K562 (cell line): ENCODE results near the gene HPCAL1. TPM values are rescaled to one million over a fixed set of nuclear protein-coding genes. Genes with fewer than 3 reads are reported as not detected.

Experiments used
- ATAC-seq: fragments of 200-7000 bp; cut with Tn5 transposase; 3 replicates; pipeline ENCODE4 v1.9.1; 2020; ENCODE audit warnings: moderate library complexity
- BruUV-seq: library from RNA; stranded (reverse); fragments of 400-500 nt; replicated peaks from 2 replicates; lab custom pipeline; 2021; lab: Mats Ljungman, UMichigan
- CTCF ChIA-PET: fragments of 300-600 bp; formaldehyde crosslinking; extraction: SDS; loops from one replicate; lab custom pipeline; 2021; ENCODE audit warnings: low intra/inter-chr PET ratio; lab: Yijun Ruan, JAX
- POLR2A ChIA-PET: fragments of 300-600, 350-650 bp; sonication (Branson Sonifier 250); formaldehyde crosslinking; extraction: SDS; loops from one replicate; lab custom pipeline; 2021; ENCODE audit warnings: antibody characterized with exemption, inconsistent platforms; lab: Yijun Ruan, JAX
- DNase-seq, 4 experiments: peaks; one replicate each; pipeline versions ENCODE4 v3.0.0 to v3.0.0-alpha.2; 2011 to 2018; ENCODE audit warnings: low spot score in 3 of 4, mixed read lengths in 3 of 4; ENCODE audit errors: extremely low read depth in 1 of 4
- FAIRE-seq: peaks from 2 replicates; lab custom pipeline; 2011; peaks lifted over from hg19 to GRCh38; lab: Jason Lieb, UNC
- H2AFZ ChIP-seq: 2 replicates; pipeline ENCODE4 v1.6.0; 2011; ENCODE audit warnings: low read depth, low read length, control low read depth, inconsistent platforms
- H3K27ac ChIP-seq: fragments of 200-600 bp; 3 replicates; pipeline ENCODE4 v1.8.0; 2011; ENCODE audit warnings: low read depth, mild to moderate bottlenecking, control low read depth, inconsistent platforms, low read length, moderate library complexity, mixed read lengths; ENCODE audit errors: extremely low read depth
- H3K27me3 ChIP-seq, 2 experiments: fragments of 300-600 bp in 1 of 2; 2 replicates in 1 of 2; 3 replicates in 1 of 2; pipeline versions ENCODE4 v1.6.0 to v1.8.0; 2011; ENCODE audit warnings: inconsistent platforms in 2 of 2, low read length in 2 of 2, mild to moderate bottlenecking in 1 of 2, mixed read lengths in 1 of 2, moderate library complexity in 1 of 2; ENCODE audit not compliant: control insufficient read depth in 2 of 2, insufficient read depth in 2 of 2
- H3K36me3 ChIP-seq: fragments of 300-600 bp; 3 replicates; pipeline ENCODE4 v1.8.0; 2011; ENCODE audit warnings: mild to moderate bottlenecking, low read length, inconsistent platforms; ENCODE audit not compliant: control insufficient read depth, insufficient read depth
- H3K4me1 ChIP-seq, 2 experiments: fragments of 200-600 bp in 1 of 2; replicated peaks in 1 of 2; 2 replicates in 1 of 2; 3 replicates in 1 of 2; pipeline versions ENCODE4 v1.5.1 to v1.8.0; 2011; ENCODE audit warnings: inconsistent platforms in 2 of 2, low read length in 2 of 2, mild to moderate bottlenecking in 1 of 2, mixed read lengths in 1 of 2, moderate library complexity in 1 of 2; ENCODE audit not compliant: control insufficient read depth in 2 of 2, insufficient read depth in 2 of 2
- H3K4me2 ChIP-seq: 2 replicates; pipeline ENCODE4 v1.6.1; 2011; ENCODE audit warnings: low read length, control low read depth, inconsistent platforms, mixed read lengths; ENCODE audit not compliant: insufficient read depth
- H3K4me3 ChIP-seq: fragments of 200-600 bp; sonication (generic), shearing (Covaris generic); 2 replicates; pipeline ENCODE4 v1.5.1; 2016; ENCODE audit warnings: control low read depth, inconsistent platforms
- H3K79me2 ChIP-seq: fragments of 200-600 bp; 3 replicates; pipeline ENCODE4 v1.8.0; 2011; ENCODE audit warnings: low read length, inconsistent platforms; ENCODE audit not compliant: control insufficient read depth, insufficient read depth
- H3K9ac ChIP-seq, 2 experiments: 2 replicates each; pipeline versions ENCODE4 v1.6.0 to v1.6.1; 2011; ENCODE audit warnings: low read depth in 2 of 2, low read length in 2 of 2, control low read depth in 1 of 2, inconsistent platforms in 1 of 2, mild to moderate bottlenecking in 1 of 2, mixed read lengths in 1 of 2; ENCODE audit not compliant: insufficient read depth in 1 of 2
- H3K9me1 ChIP-seq: one replicate; pipeline ENCODE4 v1.6.0; 2011; ENCODE audit warnings: inconsistent platforms, mild to moderate bottlenecking, low read length, moderate library complexity; ENCODE audit not compliant: control insufficient read depth, insufficient read depth
- H3K9me3 ChIP-seq: replicated peaks from 2 replicates; pipeline ENCODE4 v1.5.1; 2011; ENCODE audit warnings: low read depth, low read length, inconsistent platforms; ENCODE audit not compliant: control insufficient read depth, insufficient read depth
- H4K20me1 ChIP-seq: replicated peaks from 2 replicates; pipeline ENCODE4 v1.6.1; 2011; ENCODE audit warnings: low read length, inconsistent platforms, mixed read lengths; ENCODE audit not compliant: control insufficient read depth, insufficient read depth
- ARID1B ChIP-seq: fragments of 450-650 bp; IDR thresholded peaks from 2 replicates; pipeline ENCODE4 v1.6.1; 2016; ENCODE audit warnings: antibody characterized with exemption, mild to moderate bottlenecking, inconsistent platforms
- ATF3 ChIP-seq, 2 experiments: fragments of 450-650 bp in 1 of 2; sonication (generic) in 1 of 2; formaldehyde crosslinking in 1 of 2; IDR thresholded peaks in 1 of 2; conservative IDR thresholded peaks in 1 of 2; 2 replicates each; pipeline versions ENCODE4 v1.6.1 to v1.8.1; 2016 to 2023; ENCODE audit warnings: mild to moderate bottlenecking in 2 of 2, moderate library complexity in 2 of 2, inconsistent platforms in 1 of 2, missing genetic modification reagents in 1 of 2
- EP400 ChIP-seq: fragments of 450-650 bp; IDR thresholded peaks from 2 replicates; pipeline ENCODE4 v1.6.1; 2017; ENCODE audit warnings: antibody characterized with exemption, mild to moderate bottlenecking, moderate library complexity
- GATA2 ChIP-seq: sonication (generic); formaldehyde crosslinking; IDR thresholded peaks from 2 replicates; pipeline ENCODE4 v1.4.0; 2020; ENCODE audit warnings: mild to moderate bottlenecking, missing genetic modification reagents
- IRF1 ChIP-seq: sonication (generic); formaldehyde crosslinking; IDR thresholded peaks from 2 replicates; pipeline ENCODE4 v1.8.0; 2022; ENCODE audit warnings: missing genetic modification reagents, mild to moderate bottlenecking, borderline replicate concordance
- L3MBTL2 ChIP-seq: fragments of 450-650 bp; IDR thresholded peaks from 2 replicates; pipeline ENCODE4 v1.6.1; 2016; ENCODE audit warnings: mild to moderate bottlenecking, moderate library complexity
- MAZ ChIP-seq, 2 experiments: fragments of 450-650 bp in 1 of 2; sonication (generic) in 1 of 2; formaldehyde crosslinking; IDR thresholded peaks in 1 of 2; conservative IDR thresholded peaks in 1 of 2; 2 replicates each; pipeline versions ENCODE4 v1.4.0 to v1.5.0; 2020; ENCODE audit warnings: mild to moderate bottlenecking in 1 of 2, missing genetic modification reagents in 1 of 2
- MNT ChIP-seq, 2 experiments: fragments of 450-650 bp; conservative IDR thresholded peaks; 2 replicates each; pipeline ENCODE4 v1.6.1; 2017; ENCODE audit warnings: mild to moderate bottlenecking in 2 of 2, moderate library complexity in 2 of 2
- NFIC ChIP-seq: fragments of 450-650 bp; IDR thresholded peaks from 2 replicates; pipeline ENCODE4 v1.6.1; 2017; ENCODE audit warnings: mild to moderate bottlenecking, inconsistent platforms
- PRMT5 ChIP-seq: sonication (generic); formaldehyde crosslinking; IDR thresholded peaks from 2 replicates; pipeline ENCODE4 v1.5.0; 2020; ENCODE audit warnings: missing genetic modification reagents
- RAD21 ChIP-seq, 2 experiments: fragments of 250-450 bp in 1 of 2; fragments of 450-650 bp in 1 of 2; sonication (Bioruptor Pico) in 1 of 2; formaldehyde crosslinking in 1 of 2; IDR thresholded peaks in 1 of 2; conservative IDR thresholded peaks in 1 of 2; 2 replicates each; pipeline versions ENCODE4 v1.4.0 to v1.8.0; 2020 to 2022; ENCODE audit warnings: mild to moderate bottlenecking in 2 of 2, moderate library complexity in 1 of 2
- RAD51 ChIP-seq: fragments of 450-650 bp; IDR thresholded peaks from 2 replicates; pipeline ENCODE4 v1.7.1; 2016; ENCODE audit warnings: low read depth, mild to moderate bottlenecking, borderline replicate concordance
- SIN3A ChIP-seq, 2 experiments: fragments of 150-350 bp in 1 of 2; IDR thresholded peaks; 2 replicates each; pipeline ENCODE4 v1.6.1; 2011 to 2016; ENCODE audit warnings: borderline replicate concordance in 2 of 2, low read depth in 2 of 2, low read length in 2 of 2, mild to moderate bottlenecking in 2 of 2, moderate library complexity in 2 of 2; ENCODE audit not compliant: control insufficient read depth in 1 of 2
- TRIM24 ChIP-seq, 2 experiments: fragments of 450-650 bp; IDR thresholded peaks; 2 replicates each; pipeline ENCODE4 v1.6.1; 2016
- USF2 ChIP-seq: sonication (generic); formaldehyde crosslinking; IDR thresholded peaks from 2 replicates; pipeline ENCODE4 v1.5.0; 2020; ENCODE audit warnings: missing genetic modification reagents
- WGBS: fragments of 100-300 bp; shearing (Covaris generic); methylation state at CpG from one replicate; pipeline ENCODE4 v1.1.6; 2016; ENCODE audit warnings: low coverage, mixed read lengths; ENCODE audit not compliant: insufficient coverage; ENCODE audit errors: missing lambda C conversion rate; 5-methylcytosine and 5-hydroxymethylcytosine counted together
- in situ Hi-C: fragments of 300-500 bp; cut with MboI; formaldehyde crosslinking; loops from 4 replicates; pipeline ENCODE4 v1.15.0; 2018; ENCODE audit warnings: inconsistent platforms, mixed read lengths
- intact Hi-C: fragments of 100-400 bp; cut with micrococcal nuclease; formaldehyde crosslinking; loops from 2 replicates; pipeline ENCODE4 v1.14.2; 2022
- polyA plus RNA-seq, 8 experiments: library from polyadenylated mRNA; depleted of rRNA in 4 of 8; stranded (reverse) in 5 of 8; unstranded in 3 of 8; fragments of >200 nt; fragmentation: Nextera tagmentation in 2 of 8; fragmentation: Illumina TruSeq in 1 of 8; extraction: Ambion mirVana in 2 of 8; extraction: Trizol in 1 of 8; gene quantifications; 2 replicates each; pipeline versions ENCODE4 v1.2.1 to v1.2.3, GENCODE V29; 2011 to 2014; ENCODE audit warnings: inconsistent platforms in 1 of 8, missing spikeins in 1 of 8
- total RNA-seq, 7 experiments: library from RNA; depleted of rRNA in 6 of 7; stranded (reverse); fragments of >200 nt in 6 of 7; fragmentation: Illumina TruSeq in 2 of 7; extraction: Trizol in 2 of 7; gene quantifications; 2 replicates each; pipeline versions ENCODE4 v1.2.1 to v1.2.3, GENCODE V29; 2011 to 2021; ENCODE audit warnings: low replicate concordance in 1 of 7

The HPCAL1 gene
- total and polyA plus RNA-seq, 9 of the 15 experiments (the other 6 are each of a cell fraction or from before 2014, with no cell fraction given), result 2.7 to 65.5 (median 23.9) TPM

- Histone ChIP-seq H3K27ac (no peak overlapping the region), H3K27me3 (no peaks in the 10 kb centered on the region), H2AFZ (peak overlapping the region; percentile 81), H3K4me3 (no peak overlapping the region), H3K9me3 (no peaks in the 10 kb centered on the region), H4K20me1 (no peaks in the 10 kb centered on the region), H3K4me1 (peaks cover 38 to 58% of the 10 kb centered on the region in 2 experiments), H3K4me2 (0 out of 2 replicates have a peak overlapping the region, but pooled peaks have one; percentile 1), H3K36me3 (no peaks in the 10 kb centered on the region), H3K79me2 (no peaks in the 10 kb centered on the region), H3K9ac (peak overlapping the region in 1 of 2 experiments; percentile 81; a peak in 2 of 4 replicates), H3K9me1 (no peaks in the 10 kb centered on the region)
- no TSS peak for BruUV-seq
- peak; percentile 51 for ATAC-seq
- WGBS, result 56% methylated on average over 10 of the region's 10 CpGs
- ChIA-PET CTCF (no interaction called here), POLR2A (interaction anchor here (1.3 kb wide), 1 partner anchor 8 kb away, joined by 4 read pairs; no protein-coding TSS in a partner anchor)
- FAIRE-seq, result peak; percentile 15
- intact Hi-C loops, result no loop called here
- in situ Hi-C loops, result loop anchor here (25.0 kb wide), 1 partner anchor 140 kb away; no protein-coding TSS in a partner anchor
- DNase-seq, result peak in 1 of 4 experiments; percentile 53
- peak; percentile 30 to 46; a peak in 1 of 4 replicates for TF ChIP-seq MNT (conservative IDR thresholded peaks at IDR 0.05)
- TF ChIP-seq TRIM24 (IDR thresholded peaks at IDR 0.05), result 0 out of 4 replicates have a peak, but pooled peaks of 1 of the 2 experiments have one; percentile 31
- TF ChIP-seq ATF3 (IDR thresholded peaks at IDR 0.05), result peak; percentile 49; the same call in 1 of the 2 replicates
- no peak for TF ChIP-seq ATF3 (CRISPR knock-in tag; conservative IDR thresholded peaks at IDR 0.05)
- TF ChIP-seq IRF1 (CRISPR knock-in tag), result no peak
- TF ChIP-seq ARID1B, result peak; percentile 10; the same call in 1 of the 2 replicates
- TF ChIP-seq GATA2 (CRISPR knock-in tag), result peak; percentile 49; the same call in 1 of the 2 replicates
- TF ChIP-seq NFIC, result peak; percentile 58; the same call in 1 of the 2 replicates
- TF ChIP-seq RAD21 (CRISPR knock-in tag; conservative IDR thresholded peaks at IDR 0.05 in 1 of 2, IDR thresholded peaks at IDR 0.05 in 1 of 2), result 0 out of 4 replicates have a peak, but pooled peaks of 1 of the 2 experiments have one; percentile 2
- peak; percentile 70 for TF ChIP-seq USF2 (CRISPR knock-in tag)
- TF ChIP-seq EP400, result 0 out of 2 replicates have a peak, but pooled peaks have one; percentile 33
- TF ChIP-seq SIN3A (IDR thresholded peaks at IDR 0.05; ENCODE audit: borderline replicate concordance in 2 of 2, control insufficient read depth in 1 of 2, low read depth in 2 of 2, low read length in 2 of 2), result no peak
- TF ChIP-seq L3MBTL2, result peak; percentile 82
- TF ChIP-seq RAD51, result peak; percentile 70; the same call in 1 of the 2 replicates
- no peak for TF ChIP-seq PRMT5 (CRISPR knock-in tag)
- TF ChIP-seq MAZ (CRISPR knock-in tag; conservative IDR thresholded peaks at IDR 0.05 in 1 of 2, IDR thresholded peaks at IDR 0.05 in 1 of 2), result 0 out of 4 replicates have a peak, but pooled peaks of 1 of the 2 experiments have one; percentile 19
Observed at GRCh38 chr2:10272464-10272863, 30.2 kb upstream of the HPCAL1 start.
